ENCODE data around the gene TK2.
A peak's percentile ranks its signal among the peaks of the same experiment; 100 is the strongest.
"Not testable (repeated sequence)": the region's sequence is repeated elsewhere in the genome, so short reads cannot be mapped to it uniquely, and the experiment has no call there.

TK2 gene

GRCh38 chr16:66549284-66550131 lies at the start of gene TK2:
Gene TK2, minus strand, starts transcription at chr16:66550122. Its CDS starts 61 bp downstream, at chr16:66550061.
- DNase-seq: peak; percentile 26 to 54

GRCh38 chr16:66598111-66598510 lies 48.2 kb upstream of the TK2 start:
- no peak for DNase-seq

- no peak for DNase-seq
Measured at GRCh38 chr16:66596986-66597848, 47.3 kb upstream of the TK2 start.

- DNase-seq: not testable (repeated sequence)
Measured at GRCh38 chr16:66596559-66596958, 46.6 kb upstream of the TK2 start.

- no peak for DNase-seq
Measured at GRCh38 chr16:66594739-66595138, 44.8 kb upstream of the TK2 start.

GRCh38 chr16:66592814-66593213 lies 42.9 kb upstream of the TK2 start:
- no peak for DNase-seq

GRCh38 chr16:66592241-66592640 lies 42.3 kb upstream of the TK2 start:
- no peak for DNase-seq

- DNase-seq: no peak
Measured at GRCh38 chr16:66591018-66591417, 41.1 kb upstream of the TK2 start.

- DNase-seq: peak in 1 of 2 donors; percentile 58
Measured at GRCh38 chr16:66590322-66590721, 40.4 kb upstream of the TK2 start.

- DNase-seq: peak; percentile 80 to 81
Measured at GRCh38 chr16:66588981-66589713, 39.2 kb upstream of the TK2 start.

- no peak for DNase-seq
Measured at GRCh38 chr16:66587881-66588600, 38.1 kb upstream of the TK2 start.

- DNase-seq: no peak
Measured at GRCh38 chr16:66585481-66586239, 35.7 kb upstream of the TK2 start.

- DNase-seq: no peak
Measured at GRCh38 chr16:66581246-66581952, 31.5 kb upstream of the TK2 start.

- no peak for DNase-seq
Measured at GRCh38 chr16:66580605-66581209, 30.8 kb upstream of the TK2 start.

GRCh38 chr16:66578651-66579531 lies 29.0 kb upstream of the TK2 start, which contains the start of gene CMTM2:
Gene CMTM2, plus strand, starts transcription at chr16:66579463. Its CDS starts 145 bp downstream, at chr16:66579608.
- DNase-seq: no peak

GRCh38 chr16:66576296-66576695 lies 26.4 kb upstream of the TK2 start:
- no peak for DNase-seq

- no peak for DNase-seq
Measured at GRCh38 chr16:66575060-66575459, 25.1 kb upstream of the TK2 start.

- no peak for DNase-seq
Measured at GRCh38 chr16:66574531-66574930, 24.6 kb upstream of the TK2 start.

GRCh38 chr16:66574081-66574480 lies 24.2 kb upstream of the TK2 start:
- no peak for DNase-seq

Data from CD4-positive, alpha-beta T cell treated with Interferon alpha-2 for 1 hour (primary cell).